Measurements from ENCODE around the gene P2RX1.
"Not testable (repeated sequence)": the region's sequence is repeated elsewhere in the genome, so short reads cannot be mapped to it uniquely, and the experiment has no call there.

Gene P2RX1

GRCh38 chr17:3857261-3858105 lies 58.8 kb downstream of the P2RX1 start:
- no peak for DNase-seq (ENCODE audit: low read depth)

- DNase-seq (ENCODE audit: low read depth) = not testable (repeated sequence)
These were observed 62.1 kb downstream of the P2RX1 start for GRCh38 chr17:3854204-3854603.

DNA sequence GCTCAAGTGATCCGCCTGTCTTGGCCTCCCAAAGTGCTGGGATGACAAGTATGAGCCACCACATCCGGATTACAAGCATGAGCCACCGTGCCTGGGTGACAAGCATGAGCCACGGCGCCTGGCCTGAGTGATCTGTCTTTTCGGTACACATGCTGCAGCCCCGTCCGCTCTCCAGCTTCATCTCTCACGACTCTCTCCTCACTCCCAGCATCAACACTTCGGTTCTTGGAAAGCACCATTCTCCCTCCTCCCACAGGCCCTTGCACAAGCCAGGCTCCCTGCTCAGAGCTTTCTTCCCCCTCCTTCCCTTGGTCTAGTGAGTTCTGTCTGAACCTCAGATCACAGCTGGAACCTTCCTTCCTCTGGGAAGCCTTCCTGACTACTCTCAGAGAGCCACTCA lies 63.7 kb downstream of the P2RX1 start:
- no peak for DNase-seq (ENCODE audit: low read depth)

DNA sequence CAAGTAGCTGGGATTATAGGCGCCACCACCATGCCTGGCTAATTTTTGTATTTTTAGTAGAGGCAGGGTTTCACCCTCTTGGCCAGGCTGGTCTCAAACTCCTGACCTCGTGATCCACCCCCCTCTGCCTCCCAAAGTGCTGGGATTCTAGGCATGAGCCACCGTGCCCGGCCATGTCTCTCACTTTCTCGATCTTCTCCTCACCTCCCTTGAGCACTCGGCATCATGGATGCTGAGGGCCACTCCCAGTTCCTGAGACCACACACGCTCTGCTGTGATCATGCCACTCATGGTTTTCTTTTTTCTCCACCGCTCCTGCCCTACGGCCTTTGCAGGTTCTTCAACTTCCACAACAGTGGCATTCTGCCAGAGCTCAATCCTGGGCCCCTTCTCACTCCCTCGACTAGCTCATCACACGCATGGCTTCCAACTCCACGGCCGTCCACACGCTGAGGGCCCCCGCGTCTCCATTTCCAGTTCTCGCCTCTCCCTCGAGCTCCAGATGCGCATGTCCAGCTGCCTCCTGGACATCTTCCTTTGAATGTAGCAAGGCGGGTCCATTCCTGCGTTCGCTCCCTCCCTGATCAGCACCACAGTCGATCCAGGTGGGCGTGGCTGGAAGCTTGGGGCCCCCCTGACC lies 64.7 kb downstream of the P2RX1 start:
- DNase-seq (ENCODE audit: low read depth) = no peak

DNA sequence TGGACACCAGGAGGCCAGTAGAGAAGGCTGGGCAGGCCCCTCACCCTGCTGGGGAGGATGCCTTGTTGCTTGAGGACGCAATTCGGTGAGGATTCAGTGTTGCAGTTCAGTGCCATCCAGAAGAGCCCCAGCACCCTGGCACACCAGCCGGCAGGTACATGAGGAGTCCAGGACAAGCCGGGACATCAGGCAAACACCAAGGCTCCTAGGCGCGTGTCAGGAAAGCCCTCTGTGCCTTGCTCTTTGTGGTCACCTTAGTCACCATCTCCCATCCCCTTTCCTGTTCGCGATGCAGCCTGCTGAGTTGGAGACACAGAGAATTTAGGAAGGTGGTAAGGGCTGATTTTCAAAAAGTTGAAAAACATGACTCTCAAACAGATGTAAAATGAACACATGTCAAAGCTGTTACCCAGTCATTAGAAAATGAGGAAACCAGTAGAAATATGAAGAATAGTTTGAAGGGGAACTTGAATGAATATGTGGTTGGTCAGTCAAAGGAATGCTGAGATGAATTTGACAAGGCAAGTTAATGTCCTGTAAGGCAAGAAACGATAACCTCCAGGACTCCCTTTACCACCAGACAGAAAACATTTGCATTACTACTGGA lies 67.9 kb downstream of the P2RX1 start:
- peak; percentile 42 for DNase-seq (ENCODE audit: low read depth)

- no peak for DNase-seq (ENCODE audit: low read depth)
These were observed 69.0 kb downstream of the P2RX1 start for GRCh38 chr17:3847165-3847670.

Data from ELR (cell line).